Activated CD8-positive, alpha-beta memory T cell treated with anti-CD3 and anti-CD28 coated beads, Interleukin-2, amount 50 U/mL, for 1 hour (primary cell): ENCODE data around the gene OR2V2.
"Not testable (repeated sequence)": the region's sequence is repeated elsewhere in the genome, so short reads cannot be mapped to it uniquely, and the experiment has no call there.

Experiments used
- DNase-seq: peaks from one replicate; pipeline ENCODE4 v3.0.0-alpha.2; 2020; ENCODE audit errors: extremely low read depth

OR2V2 gene

GRCh38 chr5:181114844-181115778 is 32.3 kb upstream of the OR2V2 start:
- no peak for DNase-seq

GRCh38 chr5:181118369-181118768 is 29.0 kb upstream of the OR2V2 start:
- no peak for DNase-seq

- DNase-seq, result no peak
Observed at GRCh38 chr5:181119105-181119504, 28.3 kb upstream of the OR2V2 start.

- no peak for DNase-seq
Observed at GRCh38 chr5:181120306-181120705, 27.1 kb upstream of the OR2V2 start.

DNA sequence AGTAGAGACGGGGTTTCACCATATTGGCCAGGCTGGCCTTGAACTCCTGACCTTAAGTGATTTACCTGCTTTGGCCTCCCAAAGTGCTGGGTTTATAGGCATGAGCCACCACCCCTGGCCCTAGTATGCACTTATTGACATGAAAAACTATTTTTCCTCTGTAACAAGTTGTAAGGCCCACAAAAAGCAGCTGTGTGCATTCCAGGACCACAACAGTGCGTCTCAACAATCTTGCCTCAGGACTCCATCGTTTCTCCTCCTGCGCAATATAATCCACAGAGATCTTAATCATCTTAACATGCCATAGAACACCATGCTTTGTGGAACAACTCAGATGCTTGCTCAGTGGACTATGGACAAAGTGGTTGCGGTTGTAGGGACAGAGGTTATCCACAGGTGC is 26.6 kb upstream of the OR2V2 start:
- DNase-seq, result no peak

DNA sequence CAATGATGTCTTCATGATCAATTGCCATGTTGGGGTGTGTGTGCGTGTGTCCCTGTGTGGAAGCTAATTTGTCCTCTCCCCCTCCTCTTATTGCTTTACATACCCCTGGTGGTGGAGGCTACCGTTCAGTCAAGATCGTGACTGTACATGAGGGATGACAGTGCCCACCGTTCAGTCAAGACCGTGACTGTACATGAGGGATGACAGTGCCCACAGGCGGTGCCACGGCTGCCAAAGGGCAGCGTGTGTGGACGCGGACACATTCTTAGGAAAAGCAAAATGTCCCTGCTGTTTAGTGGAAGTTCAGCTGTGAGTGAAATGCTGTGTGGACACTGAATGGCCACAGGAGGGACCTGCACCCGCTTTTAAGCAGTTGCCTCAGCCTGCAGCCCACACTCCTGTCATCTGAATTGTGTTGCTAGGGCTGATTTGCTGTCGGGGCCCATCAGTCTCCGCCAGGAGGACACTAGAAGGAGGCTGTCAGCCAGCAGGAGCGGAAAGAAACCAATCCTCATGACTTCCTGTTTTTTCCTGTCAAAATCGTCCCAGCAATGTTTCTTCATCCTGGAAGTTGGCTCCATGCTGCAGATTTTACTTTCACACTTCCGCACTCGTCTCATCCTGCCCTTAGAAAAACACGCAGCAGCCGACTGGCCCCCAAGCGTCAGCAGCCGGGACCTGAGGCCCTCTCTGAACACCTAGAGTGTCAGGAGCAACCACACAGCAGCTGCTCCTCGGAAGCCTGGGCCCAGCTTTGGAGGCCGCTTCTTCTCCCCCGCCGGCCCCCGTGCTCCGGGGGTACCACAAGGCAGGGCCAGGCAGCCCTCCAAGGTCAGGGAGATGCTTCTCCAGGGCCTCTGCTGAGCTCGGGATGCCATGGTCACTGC is 25.5 kb upstream of the OR2V2 start:
- DNase-seq, result no peak

DNA sequence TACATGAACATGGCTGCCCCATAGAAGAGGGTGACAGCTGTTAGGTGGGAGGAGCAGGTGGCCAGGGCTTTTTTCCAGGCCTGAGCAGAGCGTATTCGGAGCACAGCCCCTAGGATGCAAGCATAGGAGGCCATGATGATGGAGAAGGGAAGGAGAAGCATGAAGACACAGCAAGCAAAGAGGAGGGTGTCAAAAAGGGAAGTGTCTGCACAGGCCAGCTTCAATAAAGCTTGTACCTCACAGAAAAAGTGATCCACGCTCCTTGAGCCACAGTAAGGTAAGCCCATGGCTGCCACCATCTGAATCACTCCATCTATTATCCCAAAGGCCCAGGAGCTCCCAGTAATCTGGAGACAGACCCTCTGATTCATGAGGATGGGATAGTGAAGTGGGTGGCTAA is 22.9 kb upstream of the OR2V2 start:
- no peak for DNase-seq

DNA sequence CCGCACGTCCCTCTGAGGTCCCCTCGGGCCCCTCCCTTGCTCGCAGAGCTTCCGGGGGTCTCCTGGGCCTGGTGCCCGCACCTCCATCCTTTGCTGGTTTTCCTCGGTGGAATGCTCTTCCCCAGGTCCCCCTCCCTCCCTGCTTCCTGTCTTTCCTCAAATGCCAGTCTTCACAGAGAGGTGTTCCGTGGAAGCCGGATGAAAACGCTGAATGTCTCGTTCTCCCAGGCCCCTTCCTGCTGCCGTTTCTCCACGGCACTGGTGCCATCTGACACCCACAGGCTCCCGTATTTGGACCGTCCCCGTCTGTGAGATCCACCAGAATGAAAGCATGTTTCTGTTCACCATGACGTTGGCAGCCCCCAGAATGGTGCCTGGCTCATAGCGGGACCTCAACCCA is 20.5 kb upstream of the OR2V2 start:
- no peak for DNase-seq

DNA sequence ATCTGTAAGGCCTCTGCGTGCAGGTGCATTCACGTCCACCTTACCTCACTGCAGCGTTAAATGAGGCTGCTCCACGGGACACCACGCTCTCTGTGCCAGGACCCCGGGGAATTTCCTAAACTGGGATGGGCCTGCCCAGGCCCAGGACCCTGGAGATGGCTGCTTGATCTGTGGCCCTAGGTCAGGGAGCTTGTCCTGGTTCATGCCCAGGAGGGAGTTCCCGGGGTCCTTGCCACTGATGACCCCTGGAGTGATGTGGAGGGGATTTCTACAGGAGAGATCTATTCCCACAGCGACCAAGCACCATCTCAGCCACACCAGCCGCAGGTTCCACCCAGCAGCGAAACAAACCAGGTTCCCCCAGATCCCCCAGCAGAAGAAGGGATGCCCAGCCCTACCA is 19.9 kb upstream of the OR2V2 start:
- no peak for DNase-seq

GRCh38 chr5:181127907-181128626 is 19.3 kb upstream of the OR2V2 start:
- DNase-seq, result no peak

- no peak for DNase-seq
Observed at GRCh38 chr5:181129601-181130000, 17.8 kb upstream of the OR2V2 start.

- DNase-seq, result not testable (repeated sequence)
Observed at GRCh38 chr5:181130081-181130480, 17.3 kb upstream of the OR2V2 start.

DNA sequence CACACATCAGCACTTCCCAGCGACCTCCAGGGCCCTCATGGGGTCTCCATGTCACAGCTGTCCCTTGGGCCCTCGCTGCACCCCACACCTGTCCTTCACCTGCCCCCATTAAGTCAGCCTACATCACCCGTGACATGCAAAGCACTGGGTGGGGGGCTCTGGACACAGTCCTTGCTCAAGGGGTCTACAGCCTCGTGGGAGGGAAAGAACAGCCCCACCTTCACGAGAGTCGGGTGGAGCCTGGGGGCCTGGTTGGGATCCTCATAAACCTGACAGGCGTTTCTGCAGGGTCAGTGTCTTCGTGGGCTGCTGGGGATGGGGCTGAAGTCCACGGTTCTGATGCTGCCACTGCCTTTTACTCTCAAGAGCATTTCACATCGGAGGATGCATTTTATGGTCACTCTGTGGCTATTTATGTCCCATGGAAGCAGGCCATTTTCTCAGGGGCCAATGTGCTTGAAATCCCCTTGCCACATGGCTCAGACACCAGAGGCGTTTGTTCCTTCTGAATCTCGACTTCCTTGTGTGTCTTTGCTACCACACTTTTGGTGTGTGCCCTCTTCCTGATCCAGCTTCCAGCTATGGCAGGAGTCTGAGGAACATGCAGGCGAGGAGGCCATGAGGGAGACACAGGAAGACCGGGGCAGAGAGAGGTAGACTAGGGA is 16.4 kb upstream of the OR2V2 start, which contains the start of gene OR2V1:
TSS of gene OR2V1 (minus strand) at position 338 of the 665 bp plus-strand sequence. CDS start 5,865 bp downstream, outside the sequence.
- no peak for DNase-seq

GRCh38 chr5:181131514-181131913 is 15.9 kb upstream of the OR2V2 start:
- DNase-seq, result no peak

DNA sequence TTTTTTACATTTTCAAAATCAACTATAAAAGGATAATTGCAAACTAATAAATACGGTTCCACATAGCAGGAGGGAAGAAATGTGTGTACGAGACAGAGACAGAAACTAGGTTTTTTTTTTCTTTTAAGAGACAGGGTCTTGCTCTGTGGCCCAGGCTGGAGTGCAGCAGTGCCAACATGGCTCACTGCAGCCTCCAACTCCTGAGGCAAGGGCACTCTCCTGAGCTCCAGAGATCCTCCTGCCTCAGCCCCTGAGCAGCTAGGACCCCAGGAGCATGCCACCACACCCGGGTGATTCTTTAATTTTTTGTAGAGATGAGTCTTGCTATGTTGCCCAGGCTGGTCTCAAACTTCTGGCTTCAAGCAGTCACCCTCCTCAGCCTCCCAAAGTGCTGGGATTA is 14.3 kb upstream of the OR2V2 start:
- no peak for DNase-seq

DNA sequence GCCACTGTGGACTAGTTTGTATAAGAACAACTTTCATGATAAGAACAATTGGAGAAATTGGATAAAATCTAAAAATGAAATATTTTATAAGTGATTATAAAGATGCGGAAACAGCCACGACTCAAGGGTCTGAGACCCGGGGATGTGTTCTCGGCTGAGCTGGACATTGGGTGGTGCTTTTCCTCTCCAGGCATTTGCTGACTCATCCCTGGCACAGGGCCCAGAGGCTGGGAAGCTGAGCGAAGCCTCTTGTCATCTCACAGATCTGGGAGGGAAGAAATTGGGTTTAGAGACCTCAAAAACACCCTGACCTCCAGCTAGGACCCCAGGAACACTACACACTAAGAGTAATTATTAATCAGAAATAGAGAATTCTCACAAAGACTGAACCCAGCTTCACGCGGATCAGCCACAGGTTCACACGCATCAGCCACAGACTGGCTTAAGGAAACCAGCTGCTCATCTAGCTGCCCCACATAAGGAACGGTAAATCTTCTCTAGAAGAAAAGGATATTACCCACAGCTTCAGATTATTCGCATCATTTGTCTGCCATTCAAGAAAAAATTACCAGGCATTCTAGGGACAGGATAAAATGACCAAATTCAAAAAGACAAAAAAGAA is 13.7 kb upstream of the OR2V2 start:
- no peak for DNase-seq

GRCh38 chr5:181134259-181134658 is 13.1 kb upstream of the OR2V2 start:
- no peak for DNase-seq

DNA sequence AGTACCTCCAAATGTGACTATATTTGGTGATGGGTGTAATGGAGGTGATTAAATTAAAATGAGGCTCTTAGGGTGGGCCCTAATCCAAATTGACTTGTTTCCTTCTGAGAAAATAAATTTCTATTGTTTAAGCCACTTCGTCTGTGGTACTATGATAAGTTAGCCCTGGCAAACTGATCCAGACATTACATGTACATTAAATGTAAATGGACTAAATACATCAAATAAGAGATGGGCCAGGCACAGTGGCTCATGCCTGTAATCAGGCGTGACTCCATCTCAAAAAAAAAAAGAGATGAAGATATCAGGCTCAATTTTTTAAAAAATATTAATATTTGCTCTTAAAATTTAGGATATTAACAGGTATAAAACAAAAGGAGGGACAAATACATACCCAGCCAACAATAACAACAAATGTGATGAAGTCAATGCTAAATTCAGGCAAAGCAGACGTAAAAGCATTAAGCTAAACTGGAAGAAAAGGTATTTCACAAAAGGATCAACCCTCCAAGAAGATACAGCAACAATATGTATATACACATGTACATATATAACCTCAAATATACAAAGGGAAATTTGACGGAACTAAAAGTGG is 10.9 kb upstream of the OR2V2 start:
- no peak for DNase-seq

DNA sequence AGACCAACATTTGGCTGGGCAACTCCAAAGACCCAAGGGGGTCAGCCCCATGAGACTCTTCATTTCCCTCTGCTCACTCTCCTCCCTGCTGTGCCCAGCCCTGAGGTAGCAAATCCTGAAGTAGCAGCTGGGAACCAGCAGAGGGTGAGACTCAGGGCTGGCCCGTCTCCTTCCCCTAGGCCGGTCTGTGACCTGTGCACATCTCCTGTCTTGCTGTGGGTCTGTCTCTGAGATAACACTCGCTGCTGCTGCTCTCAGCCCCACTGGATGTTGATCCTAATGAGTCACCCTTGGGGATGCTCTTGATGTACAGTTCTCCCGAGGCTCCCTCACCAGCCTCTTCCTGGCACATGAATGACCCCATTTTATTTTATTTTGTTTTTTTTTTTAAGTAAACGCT is 9.1 kb upstream of the OR2V2 start:
- no peak for DNase-seq

GRCh38 chr5:181140766-181141165 is 6.6 kb upstream of the OR2V2 start:
- DNase-seq, result no peak

DNA sequence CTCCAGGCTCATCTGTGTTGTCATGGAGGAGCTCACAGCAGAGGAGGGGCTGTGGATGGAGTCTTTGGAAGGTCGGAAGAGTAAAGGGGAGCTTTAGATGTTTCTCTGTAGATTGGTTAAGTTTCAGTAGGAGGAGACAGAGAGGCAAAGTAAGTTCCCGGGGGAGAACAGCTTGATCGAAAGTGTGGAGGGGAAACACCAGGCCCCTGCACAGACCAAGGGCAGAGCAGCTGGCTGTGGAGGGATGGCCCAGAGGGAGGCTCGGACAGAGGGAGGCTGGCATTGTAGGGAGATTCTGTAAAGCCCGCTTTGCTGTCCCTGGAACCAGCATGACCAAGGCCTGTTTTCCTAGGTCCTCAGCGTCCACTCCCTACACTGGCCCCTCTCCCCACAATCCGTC is 5.3 kb upstream of the OR2V2 start:
- no peak for DNase-seq
